T-helper 1 cell treated with Interleukin-12 subunit alpha and Interleukin-12 subunit beta and Interleukin-4 antibody, amounts not matched to agents 30 μg/mL and 1 μg/mL, for 36 hours (primary cell): Measurements from ENCODE around the gene TRPC5OS.

Experiments
- H3K27ac Mint-ChIP-seq: one replicate; pipeline ENCODE4 v1.8.0; 2021; ENCODE audit warnings: mild to moderate bottlenecking, mixed read lengths
- H3K27me3 Mint-ChIP-seq: one replicate; pipeline ENCODE4 v1.8.0; 2021; ENCODE audit warnings: low read depth, mixed read lengths
- H3K36me3 Mint-ChIP-seq: one replicate; pipeline ENCODE4 v1.8.0; 2021; ENCODE audit warnings: low read depth, mixed read lengths
- H3K4me1 Mint-ChIP-seq: one replicate; pipeline ENCODE4 v1.8.0; 2021; ENCODE audit warnings: low read depth, mixed read lengths
- H3K4me3 Mint-ChIP-seq: one replicate; pipeline ENCODE4 v1.8.0; 2021; ENCODE audit warnings: mild to moderate bottlenecking, moderate library complexity, mixed read lengths
- H3K9me3 Mint-ChIP-seq: one replicate; pipeline ENCODE4 v1.8.0; 2021; ENCODE audit warnings: mixed read lengths

Gene TRPC5OS

GRCh38 chrX:111875881-111876280 is at the start of gene TRPC5OS:
TSS of gene TRPC5OS (plus strand) at chrX:111876181. CDS start at chrX:111901850, 25,669 bp downstream.
- Mint-ChIP-seq H3K9me3 (no peaks in the 10 kb centered on the region), H3K36me3 (no peaks in the 10 kb centered on the region), H3K4me3 (no peak within 1 kb of the TSS), H3K27me3 (peaks cover 7% of the 10 kb centered on the region), H3K27ac (no peak within 1 kb of the TSS), H3K4me1 (no peaks in the 10 kb centered on the region)

- H3K27me3 Mint-ChIP-seq, result no peaks in the 10 kb centered on the region
- H3K27ac Mint-ChIP-seq, result no peak overlapping the region
- no peak overlapping the region for H3K4me3 Mint-ChIP-seq
- H3K4me1 Mint-ChIP-seq, result no peaks in the 10 kb centered on the region
- peaks cover 4% of the 10 kb centered on the region for H3K9me3 Mint-ChIP-seq
- no peaks in the 10 kb centered on the region for H3K36me3 Mint-ChIP-seq
Observed at GRCh38 chrX:111829345-111829744, 46.6 kb upstream of the TRPC5OS start.

- H3K9me3 Mint-ChIP-seq, result peaks cover 4% of the 10 kb centered on the region
- H3K27ac Mint-ChIP-seq, result no peak overlapping the region
- H3K27me3 Mint-ChIP-seq, result no peaks in the 10 kb centered on the region
- H3K36me3 Mint-ChIP-seq, result no peaks in the 10 kb centered on the region
- no peaks in the 10 kb centered on the region for H3K4me1 Mint-ChIP-seq
- no peak overlapping the region for H3K4me3 Mint-ChIP-seq
Observed at GRCh38 chrX:111830571-111830970, 45.4 kb upstream of the TRPC5OS start.

- Mint-ChIP-seq H3K27me3 (no peaks in the 10 kb centered on the region), H3K4me3 (no peak overlapping the region), H3K27ac (no peak overlapping the region), H3K4me1 (no peaks in the 10 kb centered on the region), H3K9me3 (peaks cover 4% of the 10 kb centered on the region), H3K36me3 (no peaks in the 10 kb centered on the region)
Observed at GRCh38 chrX:111831343-111831742, 44.6 kb upstream of the TRPC5OS start.

GRCh38 chrX:111837197-111837596 is 38.8 kb upstream of the TRPC5OS start:
- H3K9me3 Mint-ChIP-seq, result no peaks in the 10 kb centered on the region
- H3K36me3 Mint-ChIP-seq, result no peaks in the 10 kb centered on the region
- no peak overlapping the region for H3K27ac Mint-ChIP-seq
- no peak overlapping the region for H3K4me3 Mint-ChIP-seq
- no peaks in the 10 kb centered on the region for H3K4me1 Mint-ChIP-seq
- H3K27me3 Mint-ChIP-seq, result no peaks in the 10 kb centered on the region

GRCh38 chrX:111847491-111848133 is 28.4 kb upstream of the TRPC5OS start:
- no peaks in the 10 kb centered on the region for H3K4me1 Mint-ChIP-seq
- no peaks in the 10 kb centered on the region for H3K36me3 Mint-ChIP-seq
- no peak overlapping the region for H3K4me3 Mint-ChIP-seq
- H3K27ac Mint-ChIP-seq, result no peak overlapping the region
- no peaks in the 10 kb centered on the region for H3K9me3 Mint-ChIP-seq
- H3K27me3 Mint-ChIP-seq, result no peaks in the 10 kb centered on the region

- Mint-ChIP-seq H3K9me3 (no peaks in the 10 kb centered on the region), H3K27ac (no peak overlapping the region), H3K4me1 (no peaks in the 10 kb centered on the region), H3K27me3 (no peaks in the 10 kb centered on the region), H3K4me3 (no peak overlapping the region), H3K36me3 (no peaks in the 10 kb centered on the region)
Observed at GRCh38 chrX:111848541-111848940, 27.4 kb upstream of the TRPC5OS start.

GRCh38 chrX:111850975-111851374 is 25.0 kb upstream of the TRPC5OS start:
- Mint-ChIP-seq H3K4me1 (no peaks in the 10 kb centered on the region), H3K4me3 (no peak overlapping the region), H3K27me3 (no peaks in the 10 kb centered on the region), H3K9me3 (no peaks in the 10 kb centered on the region), H3K27ac (no peak overlapping the region), H3K36me3 (no peaks in the 10 kb centered on the region)

- Mint-ChIP-seq H3K27me3 (no peaks in the 10 kb centered on the region), H3K4me1 (no peaks in the 10 kb centered on the region), H3K9me3 (no peaks in the 10 kb centered on the region), H3K27ac (no peak overlapping the region), H3K4me3 (no peak overlapping the region), H3K36me3 (no peaks in the 10 kb centered on the region)
Observed at GRCh38 chrX:111854556-111855490, 21.2 kb upstream of the TRPC5OS start.

- H3K36me3 Mint-ChIP-seq, result no peaks in the 10 kb centered on the region
- H3K27ac Mint-ChIP-seq, result no peak overlapping the region
- H3K9me3 Mint-ChIP-seq, result no peaks in the 10 kb centered on the region
- no peak overlapping the region for H3K4me3 Mint-ChIP-seq
- H3K27me3 Mint-ChIP-seq, result no peaks in the 10 kb centered on the region
- H3K4me1 Mint-ChIP-seq, result no peaks in the 10 kb centered on the region
Observed at GRCh38 chrX:111857534-111858060, 18.4 kb upstream of the TRPC5OS start.

- Mint-ChIP-seq H3K27me3 (no peaks in the 10 kb centered on the region), H3K36me3 (no peaks in the 10 kb centered on the region), H3K4me3 (no peak overlapping the region), H3K27ac (no peak overlapping the region), H3K4me1 (no peaks in the 10 kb centered on the region), H3K9me3 (no peaks in the 10 kb centered on the region)
Observed at GRCh38 chrX:111861605-111862004, 14.4 kb upstream of the TRPC5OS start.

DNA sequence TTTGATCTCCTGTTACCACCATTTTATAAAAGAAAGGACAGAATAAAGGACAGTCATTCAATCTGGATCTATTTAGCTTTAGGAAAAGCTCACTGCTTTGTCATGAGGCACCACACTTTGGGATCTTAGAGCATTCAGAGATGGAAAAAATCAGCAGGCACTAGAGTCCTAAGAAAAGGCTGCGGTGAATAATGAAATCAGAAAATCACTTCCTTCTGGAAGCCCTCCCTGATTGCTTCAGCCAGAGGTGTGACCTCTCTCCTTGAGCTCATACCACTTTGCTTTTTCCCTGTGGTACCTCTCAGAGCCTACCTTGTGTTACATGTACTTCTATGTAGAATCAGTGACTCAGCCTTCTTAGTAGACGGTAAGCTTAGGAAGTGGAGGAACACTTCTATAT is 8.7 kb upstream of the TRPC5OS start:
- no peaks in the 10 kb centered on the region for H3K9me3 Mint-ChIP-seq
- no peaks in the 10 kb centered on the region for H3K27me3 Mint-ChIP-seq
- no peak overlapping the region for H3K27ac Mint-ChIP-seq
- H3K4me3 Mint-ChIP-seq, result no peak overlapping the region
- H3K4me1 Mint-ChIP-seq, result peaks cover 4% of the 10 kb centered on the region
- H3K36me3 Mint-ChIP-seq, result no peaks in the 10 kb centered on the region

- Mint-ChIP-seq H3K36me3 (no peaks in the 10 kb centered on the region), H3K9me3 (no peaks in the 10 kb centered on the region), H3K27ac (no peak overlapping the region), H3K4me3 (no peak overlapping the region), H3K27me3 (no peaks in the 10 kb centered on the region), H3K4me1 (peaks cover 4% of the 10 kb centered on the region)
Observed at GRCh38 chrX:111868726-111869638, 7.0 kb upstream of the TRPC5OS start.

GRCh38 chrX:111869639-111870034 is 6.3 kb upstream of the TRPC5OS start:
- Mint-ChIP-seq H3K4me1 (peaks cover 4% of the 10 kb centered on the region), H3K4me3 (no peak overlapping the region), H3K27ac (no peak overlapping the region), H3K27me3 (no peaks in the 10 kb centered on the region), H3K36me3 (no peaks in the 10 kb centered on the region), H3K9me3 (no peaks in the 10 kb centered on the region)
